Glomerular visceral epithelial cell (primary cell): Measurements from ENCODE around the gene EID3.

ENCODE experiments used
- DNase-seq: peaks from one replicate; pipeline ENCODE4 v3.0.0-alpha.2; 2016; ENCODE audit errors: extremely low spot score

The EID3 gene

DNA sequence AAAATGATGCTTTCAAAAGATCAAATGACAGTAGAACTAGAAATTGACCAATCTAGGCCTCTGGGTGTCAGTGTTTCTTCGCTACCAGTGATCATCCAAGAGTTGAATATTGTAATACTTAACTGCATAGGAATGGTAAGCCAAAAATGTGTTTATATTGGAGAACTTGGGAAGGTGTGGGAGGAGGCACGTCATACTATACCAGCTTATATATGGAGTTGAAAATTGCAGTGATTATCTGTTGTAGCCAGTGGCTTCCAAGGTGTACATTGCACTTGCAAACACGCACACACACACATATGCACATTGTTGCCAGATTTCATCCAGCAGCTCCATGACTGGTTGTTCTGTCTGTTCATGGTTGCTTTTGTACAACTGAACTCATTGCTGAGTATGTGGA lies 36.1 kb downstream of the EID3 start:
- no peak for DNase-seq

DNA sequence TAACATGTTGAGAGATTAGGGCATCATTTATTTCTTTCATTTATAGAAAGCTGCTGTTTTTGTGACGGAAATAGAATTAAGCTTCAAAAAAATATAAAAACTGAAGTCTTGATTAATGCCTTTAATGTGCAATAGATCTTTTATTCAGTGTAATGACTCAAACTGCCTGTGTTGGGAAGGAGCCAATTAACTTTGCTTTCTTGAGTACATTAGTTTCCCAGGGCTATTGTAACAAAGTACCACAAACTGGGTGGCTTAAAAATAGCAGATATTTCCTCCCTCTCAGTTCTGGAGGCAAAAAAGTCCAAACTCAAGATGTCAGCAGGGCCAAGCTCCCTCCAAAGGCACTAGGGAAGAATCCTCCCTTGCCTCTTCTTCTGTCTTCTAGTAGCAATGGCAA lies 36.6 kb downstream of the EID3 start:
- DNase-seq, result no peak

DNA sequence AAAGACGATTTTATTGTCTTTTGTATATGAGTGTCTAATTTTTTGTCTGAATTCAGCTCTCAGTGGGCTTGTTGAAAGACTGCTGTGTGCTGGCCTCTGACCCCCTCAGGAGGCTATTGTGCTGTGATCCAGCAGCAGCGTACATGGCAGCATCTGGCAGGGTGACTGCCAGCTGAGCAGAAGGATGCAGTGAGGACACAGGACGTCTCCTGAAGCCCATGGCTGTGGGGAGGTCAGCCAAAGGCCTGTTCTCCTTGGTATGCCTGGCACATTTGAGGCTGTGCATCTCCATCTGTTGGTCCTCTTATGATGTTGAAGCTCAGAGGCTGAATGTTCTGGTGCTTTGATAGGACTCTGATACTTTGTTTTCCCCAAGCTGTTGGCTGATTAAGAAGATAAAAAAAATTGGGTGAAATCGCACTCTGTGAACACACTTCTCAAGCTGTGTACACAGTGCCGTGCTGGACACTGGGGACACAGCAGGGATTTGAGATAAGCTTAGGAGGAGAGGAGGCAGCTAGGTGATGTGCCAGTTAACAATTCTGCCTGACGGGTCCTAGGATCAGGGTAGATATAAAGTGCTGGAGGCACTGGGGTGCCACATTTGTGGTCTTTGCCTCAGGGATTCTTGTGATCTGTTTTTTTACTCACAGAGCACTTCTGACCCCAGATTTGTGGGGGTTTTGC lies 37.5 kb downstream of the EID3 start:
- no peak for DNase-seq

DNA sequence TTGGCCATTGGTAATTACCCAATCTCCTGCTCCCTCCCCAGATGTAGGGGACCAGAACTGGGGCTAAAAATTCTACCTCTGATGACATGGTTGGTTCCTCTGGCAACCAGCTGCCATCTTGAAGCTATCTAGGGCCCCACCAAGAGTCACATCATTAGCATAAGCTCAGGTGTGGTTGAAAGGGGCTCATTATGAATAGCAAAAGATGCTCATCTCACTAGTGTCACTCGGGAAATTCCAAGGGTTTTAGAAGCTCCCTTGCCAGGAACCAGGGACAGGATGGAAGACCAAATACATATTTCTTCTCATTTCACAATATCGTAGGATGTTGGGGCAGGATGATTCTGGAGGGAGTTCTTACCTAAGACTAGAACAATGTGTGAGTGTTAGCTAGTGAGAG lies 38.6 kb downstream of the EID3 start:
- no peak for DNase-seq

DNA sequence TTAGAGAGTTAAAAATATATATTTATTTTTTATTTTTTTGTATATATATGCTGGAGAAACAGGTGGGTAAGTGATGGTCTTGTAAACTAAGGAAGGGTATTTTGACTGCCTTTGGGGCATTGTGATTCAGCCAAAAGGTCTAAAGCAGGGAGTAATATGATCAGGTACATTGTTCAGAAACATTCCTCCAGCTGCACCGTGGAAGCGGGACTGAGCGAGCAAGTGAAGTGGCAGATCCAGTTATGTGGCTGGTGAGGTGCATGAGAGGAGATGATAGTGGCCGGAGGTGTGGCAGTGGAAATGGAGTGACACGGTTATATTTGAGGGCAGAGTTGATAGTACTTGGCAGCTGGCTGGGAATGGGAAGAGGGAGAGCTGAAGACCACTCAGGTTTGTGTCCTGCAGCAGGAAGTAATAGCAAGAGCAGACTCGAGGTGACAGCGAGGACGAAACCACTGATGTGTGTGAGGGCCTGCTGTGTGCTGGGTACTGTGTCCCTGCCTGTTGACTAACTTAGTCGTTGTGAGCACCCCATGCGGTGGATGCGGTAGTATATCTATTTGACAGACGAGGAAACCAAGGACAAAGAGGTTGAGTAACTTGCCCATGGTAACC lies 39.2 kb downstream of the EID3 start:
- no peak for DNase-seq

DNA sequence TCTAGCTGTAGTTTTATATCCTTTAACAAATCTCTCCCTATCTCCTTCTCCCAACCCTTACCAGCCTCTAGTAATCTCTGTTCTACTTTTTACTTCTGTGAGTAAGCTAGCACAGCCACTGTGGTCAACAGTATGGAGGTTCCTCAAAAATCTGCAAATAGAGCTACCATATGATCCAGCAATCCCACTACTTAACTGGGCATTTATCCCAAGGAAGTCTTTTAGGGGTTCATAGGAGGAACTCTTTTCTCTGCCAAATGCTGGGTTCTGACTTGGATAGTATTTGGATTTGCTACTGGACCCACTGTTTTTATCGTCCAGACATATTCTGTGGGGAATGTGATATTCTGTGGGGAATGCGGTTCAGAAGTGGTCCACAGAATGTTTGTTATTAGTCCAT lies 41.1 kb downstream of the EID3 start:
- no peak for DNase-seq

DNA sequence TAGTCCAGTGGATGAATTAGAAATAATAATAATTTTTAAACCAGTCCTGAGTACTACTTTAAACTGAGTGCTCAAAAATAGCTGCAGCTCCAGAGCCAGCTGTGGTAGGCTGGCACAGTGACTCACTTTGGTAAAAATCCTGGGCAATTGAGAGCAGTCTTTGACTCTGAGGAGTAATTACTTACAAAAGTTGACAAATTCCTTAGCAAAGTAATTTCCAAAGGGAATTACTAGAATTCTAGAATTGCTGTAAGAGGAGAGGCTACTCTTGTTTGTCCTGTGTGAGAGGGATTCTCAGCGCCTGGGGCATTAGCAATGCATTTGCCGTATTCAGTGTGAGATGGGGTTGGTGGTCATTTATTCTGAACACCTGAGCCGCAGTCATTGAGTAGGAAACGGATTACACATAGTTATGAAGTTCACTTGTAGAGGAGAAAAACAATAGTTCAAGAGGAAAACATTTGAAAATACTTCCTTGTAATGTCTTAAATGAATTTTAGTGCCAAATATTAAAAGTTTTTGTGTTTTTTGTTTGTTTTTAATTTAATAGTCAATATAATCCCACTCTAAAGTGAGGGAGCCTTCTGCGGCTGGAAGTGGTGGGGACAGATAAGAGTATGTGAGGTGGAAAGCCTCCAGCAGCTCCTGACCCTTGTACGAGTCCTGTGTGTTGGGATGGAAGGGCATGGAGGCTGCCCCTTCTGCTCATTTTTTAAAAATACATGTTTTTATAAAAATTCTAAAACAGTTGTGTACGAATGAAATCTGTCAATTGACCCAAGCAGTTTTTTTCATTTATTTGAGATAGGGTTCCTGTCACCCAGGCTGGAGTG lies 41.9 kb downstream of the EID3 start:
- DNase-seq, result no peak

DNA sequence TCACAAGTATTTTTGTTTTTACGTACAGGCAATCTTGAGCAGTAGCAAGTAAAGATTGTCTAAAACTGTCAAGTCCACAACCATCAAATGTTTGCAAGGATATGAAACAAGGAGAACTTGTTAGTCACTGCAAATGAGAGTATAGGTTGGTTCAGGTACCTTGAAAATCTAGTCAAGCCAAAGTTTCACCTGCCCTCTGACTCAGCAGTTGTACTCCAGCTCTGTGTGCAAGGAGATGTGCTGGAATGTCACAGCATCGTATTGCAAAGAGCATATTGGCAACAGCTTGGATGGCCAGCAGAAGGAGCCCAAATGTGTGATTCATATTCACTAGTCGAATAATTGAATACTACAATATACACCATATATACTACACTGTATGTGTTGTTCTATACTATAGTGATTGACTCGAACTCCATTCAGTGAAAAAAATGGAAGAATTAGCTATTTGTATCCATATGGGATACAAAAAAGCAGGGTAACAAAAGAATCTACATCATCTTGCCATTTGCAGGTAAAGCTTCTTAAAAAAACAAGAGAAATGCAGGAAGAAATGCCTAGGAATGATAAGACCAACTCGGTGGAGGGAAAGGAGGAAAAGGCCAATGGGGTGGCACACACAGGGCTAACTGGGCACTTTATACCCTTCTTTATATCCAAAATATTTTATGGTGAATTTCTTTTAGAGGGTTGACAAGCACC lies 44.0 kb downstream of the EID3 start:
- DNase-seq, result no peak

DNA sequence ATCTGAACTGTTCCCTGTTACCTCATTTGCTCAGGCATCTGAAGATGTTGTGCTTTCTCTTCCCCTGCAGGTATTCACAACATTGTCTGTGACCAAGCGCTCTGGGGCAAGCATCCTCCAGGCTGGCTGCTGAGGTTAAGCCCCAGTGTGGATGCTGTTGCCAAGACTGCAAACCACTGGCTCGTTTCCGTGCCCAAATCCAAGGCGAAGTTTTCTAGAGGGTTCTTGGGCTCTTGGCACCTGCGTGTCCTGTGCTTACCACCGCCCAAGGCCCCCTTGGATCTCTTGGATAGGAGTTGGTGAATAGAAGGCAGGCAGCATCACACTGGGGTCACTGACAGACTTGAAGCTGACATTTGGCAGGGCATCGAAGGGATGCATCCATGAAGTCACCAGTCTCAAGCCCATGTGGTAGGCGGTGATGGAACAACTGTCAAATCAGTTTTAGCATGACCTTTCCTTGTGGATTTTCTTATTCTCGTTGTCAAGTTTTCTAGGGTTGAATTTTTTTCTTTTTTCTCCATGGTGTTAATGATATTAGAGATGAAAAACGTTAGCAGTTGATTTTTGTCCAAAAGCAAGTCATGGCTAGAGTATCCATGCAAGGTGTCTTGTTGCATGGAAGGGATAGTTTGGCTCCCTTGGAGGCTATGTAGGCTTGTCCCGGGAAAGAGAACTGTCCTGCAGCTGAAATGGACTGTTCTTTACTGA lies 44.9 kb downstream of the EID3 start:
- DNase-seq, result no peak

DNA sequence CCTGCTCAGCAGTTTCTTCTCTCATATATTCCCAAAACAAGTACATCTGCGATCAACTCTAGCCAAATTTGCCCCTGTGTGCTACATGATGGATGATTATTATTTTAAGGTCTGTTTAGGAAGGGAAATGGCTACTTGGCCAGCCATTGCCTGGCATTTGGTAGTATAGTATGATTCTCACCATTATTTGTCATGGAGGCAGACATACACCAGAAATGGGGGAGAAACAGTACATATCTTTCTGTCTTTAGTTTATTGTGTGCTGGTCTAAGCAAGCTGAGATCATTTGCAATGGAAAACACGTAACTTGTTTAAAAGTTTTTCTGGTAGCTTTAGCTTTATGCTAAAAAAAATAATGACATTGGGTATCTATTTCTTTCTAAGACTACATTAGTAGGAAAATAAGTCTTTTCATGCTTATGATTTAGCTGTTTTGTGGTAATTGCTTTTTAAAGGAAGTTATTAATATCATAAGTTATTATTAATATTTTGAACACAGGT lies 45.5 kb downstream of the EID3 start:
- DNase-seq, result no peak

DNA sequence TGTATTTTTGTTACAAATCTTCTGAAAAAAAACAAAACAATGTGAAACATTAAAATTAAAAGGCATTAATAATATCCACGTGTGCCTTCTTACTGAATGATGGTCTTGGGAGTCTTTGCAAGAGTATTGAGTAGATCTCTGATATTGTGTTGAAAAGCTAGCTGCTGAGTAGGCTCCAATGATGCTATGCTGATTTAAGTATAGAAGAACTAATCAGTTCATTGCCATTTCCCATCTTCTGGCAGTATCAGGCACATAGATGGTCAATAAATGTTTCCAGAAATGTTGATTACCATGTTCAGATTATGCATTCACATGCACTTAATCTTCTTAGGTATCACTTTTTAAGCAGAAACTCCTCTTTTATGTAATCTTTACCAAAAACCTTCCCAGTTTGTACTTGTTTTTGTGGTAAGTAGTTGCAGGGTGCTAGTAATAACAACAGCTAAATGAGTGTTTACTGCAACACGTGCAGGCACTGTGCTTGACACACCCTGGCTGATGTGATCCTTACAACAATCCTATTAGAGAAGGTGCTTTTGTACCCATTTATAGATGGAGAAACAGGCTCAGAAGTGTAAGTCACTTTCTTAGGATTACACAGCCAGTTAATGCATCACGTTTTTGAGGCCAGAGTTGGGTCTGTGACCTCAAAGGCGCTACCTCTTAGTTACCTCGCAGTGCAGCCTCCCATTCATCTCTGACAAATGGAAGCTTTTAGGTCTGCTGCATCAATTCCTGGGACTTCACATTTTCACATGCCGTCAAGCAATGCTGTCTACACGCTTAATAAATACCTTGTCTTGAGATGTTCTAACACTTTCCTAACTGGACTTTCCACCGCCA lies 46.9 kb downstream of the EID3 start:
- DNase-seq, result no peak

DNA sequence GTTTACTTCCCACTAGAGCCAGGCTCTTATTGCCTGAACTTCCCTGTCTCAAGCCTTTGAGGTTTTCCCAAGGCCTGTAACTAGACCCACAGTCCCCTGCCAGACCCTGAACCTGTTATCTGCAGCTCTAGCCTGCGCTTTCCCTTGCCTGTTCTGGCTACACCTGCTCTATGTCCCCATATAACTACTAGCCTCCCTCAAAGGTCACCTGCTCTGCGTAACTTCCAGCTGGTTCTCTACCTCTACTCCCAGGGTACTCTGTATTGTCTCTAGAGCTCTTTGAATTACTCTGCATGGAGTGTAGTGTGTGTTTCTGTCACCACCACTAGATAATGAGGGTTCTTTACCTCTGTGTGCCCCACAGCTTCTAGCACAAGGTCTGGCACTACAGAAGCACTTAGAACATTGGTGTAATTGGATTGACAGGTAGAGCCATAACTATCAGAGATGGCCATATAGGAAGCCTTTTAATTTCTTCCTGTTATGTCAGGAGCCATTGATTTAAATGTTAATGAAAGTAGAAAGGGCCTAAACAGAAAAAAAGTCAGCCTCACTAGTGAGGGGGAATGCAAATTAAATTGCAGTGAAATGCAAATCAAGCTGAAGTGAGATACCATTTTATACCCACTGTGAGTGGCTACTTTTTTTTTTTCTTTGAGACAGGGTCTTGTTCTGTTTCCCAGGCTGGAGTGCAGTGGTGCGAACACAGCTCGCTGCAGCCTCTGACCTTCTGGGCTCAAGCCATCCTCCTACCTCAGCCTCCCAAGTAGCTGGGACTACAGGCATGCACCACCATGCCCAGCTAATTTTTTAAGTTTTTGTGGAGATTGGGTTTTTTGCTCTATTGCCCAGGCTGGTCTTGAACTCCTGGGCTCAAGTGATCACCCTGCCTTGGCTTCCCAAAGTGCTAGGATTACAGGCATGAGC lies 47.8 kb downstream of the EID3 start:
- no peak for DNase-seq

DNA sequence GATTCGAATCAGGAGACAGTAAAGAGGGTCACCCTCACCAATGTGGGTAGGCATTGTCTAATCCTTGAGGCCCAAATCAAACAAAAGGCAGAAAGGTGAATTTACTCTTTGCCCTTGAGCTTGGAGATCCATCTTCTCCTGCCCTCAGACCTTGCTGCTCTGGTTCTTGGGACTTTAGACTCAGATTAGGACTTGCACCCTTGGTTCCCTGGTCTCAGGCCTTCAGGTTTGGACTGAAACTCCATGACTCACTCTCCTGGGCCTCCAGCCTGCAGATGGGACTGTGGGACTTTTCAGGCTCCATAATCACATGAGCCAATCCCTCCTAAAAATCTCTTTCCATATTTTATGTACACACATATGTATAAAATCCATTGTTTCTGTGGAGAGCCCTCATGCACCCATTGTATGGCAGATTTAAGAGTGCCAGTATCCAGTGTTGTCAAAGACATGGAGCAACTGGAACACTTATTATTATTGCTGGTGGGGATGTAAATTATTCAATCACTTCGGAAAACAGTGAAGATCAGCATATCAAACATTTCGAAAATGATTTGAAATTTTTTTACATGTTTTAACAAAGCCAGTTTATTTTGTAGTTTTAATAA lies 48.7 kb downstream of the EID3 start:
- DNase-seq, result no peak

DNA sequence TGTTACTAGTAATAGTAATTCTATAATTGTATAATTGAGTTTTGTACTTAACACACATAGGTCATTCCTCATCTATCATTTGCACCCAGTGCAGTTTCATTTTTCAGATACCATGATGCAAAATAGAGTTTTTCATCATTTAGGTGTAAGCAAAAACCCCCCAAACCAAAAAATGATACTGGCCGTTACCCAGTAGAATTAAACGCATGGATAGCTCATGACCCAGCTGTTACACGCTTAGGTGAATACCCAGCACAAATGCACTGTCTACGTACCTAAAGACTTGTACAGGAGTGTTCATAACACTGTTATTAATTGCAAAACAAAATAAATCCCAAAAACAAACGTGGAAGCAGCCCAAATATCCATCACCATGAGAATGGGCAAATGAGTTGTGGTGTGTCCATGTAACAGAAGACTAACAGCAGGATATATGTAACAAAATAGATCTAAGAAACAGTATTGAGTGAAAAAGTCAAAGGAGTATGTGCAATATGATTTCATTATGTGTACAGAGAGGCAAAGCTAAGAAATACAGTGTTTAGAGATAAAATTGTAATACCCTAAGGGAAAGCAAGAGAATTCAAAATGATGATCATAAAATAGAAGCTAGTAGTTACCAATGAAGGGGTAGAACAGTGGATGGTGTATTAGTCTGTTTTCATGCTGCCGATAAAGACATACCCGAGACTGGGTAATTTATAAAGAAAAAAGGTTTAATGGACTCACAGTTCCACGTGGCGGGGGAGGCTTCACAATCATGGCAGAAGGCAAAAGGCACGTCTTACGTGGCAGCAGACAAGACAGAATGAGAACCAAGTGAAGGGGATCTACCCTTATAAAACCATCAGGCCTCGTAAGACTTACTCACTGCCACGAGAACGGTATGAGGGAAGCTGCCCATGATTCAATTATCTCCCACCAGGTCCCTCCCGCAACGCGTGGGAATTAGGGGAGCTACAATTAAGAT lies 49.8 kb downstream of the EID3 start:
- no peak for DNase-seq

DNA sequence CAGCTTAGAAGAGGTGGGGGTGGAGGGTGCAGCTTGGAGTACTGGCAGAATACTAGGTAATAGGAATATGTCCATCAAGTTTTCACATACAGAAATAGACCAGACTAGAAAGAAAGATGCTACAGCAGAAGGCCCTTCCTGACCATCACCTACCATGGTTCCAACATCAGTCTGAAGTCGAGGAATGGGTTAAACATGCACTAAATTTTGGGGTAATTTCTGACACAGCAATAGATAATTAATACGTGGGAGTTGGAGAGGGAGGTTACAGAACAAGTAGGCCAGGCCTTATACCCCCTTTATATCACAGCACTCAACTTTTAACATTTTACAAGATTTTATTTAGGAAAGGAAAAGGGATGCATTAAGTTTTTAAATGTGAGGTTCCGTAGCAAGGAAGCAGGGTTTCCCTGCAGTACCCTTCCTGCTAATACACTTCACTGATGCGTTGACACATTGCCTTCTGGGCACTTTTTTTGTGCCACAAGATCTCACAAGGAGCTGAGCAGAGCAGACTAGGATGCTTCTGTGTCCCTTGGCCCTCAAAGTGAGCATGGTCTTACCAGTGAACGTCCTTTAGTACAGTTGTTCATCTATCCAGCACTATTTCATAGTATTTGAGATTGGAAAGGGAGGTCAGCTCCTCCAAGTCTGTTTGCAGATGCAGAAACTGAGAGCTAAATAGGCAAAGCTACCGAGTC lies 50.8 kb downstream of the EID3 start:
- no peak for DNase-seq
